HCT116 (cell line): ENCODE measurements around the gene ABHD2. TPM values are rescaled to one million over a fixed set of nuclear protein-coding genes. Genes with fewer than 3 reads are reported as not detected.

ENCODE experiments used
- ATAC-seq: fragments of 200-7000 bp; cut with Tn5 transposase; 2 replicates; pipeline ENCODE4 v1.9.1; 2020; ENCODE audit warnings: mild to moderate bottlenecking, moderate library complexity
- BruUV-seq: library from RNA; stranded (reverse); fragments of 400-500 nt; replicated peaks from 2 replicates; lab custom pipeline; 2021; lab: Mats Ljungman, UMichigan
- CTCF ChIA-PET: fragments of 300-600 bp; sonication (Branson Sonifier 250); formaldehyde crosslinking; loops from one replicate; lab custom pipeline; 2021; ENCODE audit warnings: antibody characterized with exemption; lab: Charles Lee
- POLR2A ChIA-PET: fragments of 300-600, 350-600 bp; sonication (Branson Sonifier 250); formaldehyde crosslinking; loops from one replicate; lab custom pipeline; 2021; ENCODE audit warnings: antibody characterized with exemption; lab: Charles Lee
- RAD21 ChIA-PET, 2 experiments: fragments of 300-600 bp; sonication (Branson Sonifier 250); formaldehyde crosslinking; loops; one replicate each; lab custom pipeline; 2023; ENCODE audit warnings: low total read pairs in 2 of 2; ENCODE audit not compliant: uncharacterized antibody in 2 of 2, unreplicated experiment in 2 of 2, low non-redundant PET in 1 of 2; lab: Charles Lee
- DNase-seq: peaks from one replicate; pipeline ENCODE4 v3.0.0-alpha.2; 2010; ENCODE audit warnings: low read depth, low spot score
- H2AFZ ChIP-seq: fragments of 200-600 bp; shearing (Covaris generic), sonication (generic); 2 replicates; pipeline ENCODE4 v1.6.1; 2017; ENCODE audit warnings: low read depth, mixed run types, mixed read lengths, antibody characterized with exemption, low read length; ENCODE audit not compliant: poor library complexity, severe bottlenecking
- H3K27ac ChIP-seq: 2 replicates; pipeline ENCODE4 v1.5.1; 2012; ENCODE audit warnings: low read depth, low read length
- H3K27me3 ChIP-seq: fragments of 200-600 bp; sonication (generic); 2 replicates; pipeline ENCODE4 v1.6.1; 2016; ENCODE audit warnings: mixed run types, low read length, mixed read lengths; ENCODE audit not compliant: insufficient read depth
- H3K36me3 ChIP-seq, 2 experiments: fragments of 200-500 bp in 1 of 2; fragments of 200-600 bp in 1 of 2; sonication (Bioruptor generic) in 1 of 2; sonication (generic) in 1 of 2; 2 replicates each; pipeline versions ENCODE4 v1.5.1 to v1.6.1; 2014 to 2016; ENCODE audit warnings: low read length in 2 of 2, inconsistent platforms in 1 of 2, mixed read lengths in 1 of 2, mixed run types in 1 of 2; ENCODE audit not compliant: insufficient read depth in 2 of 2, control insufficient read depth in 1 of 2
- H3K4me1 ChIP-seq, 2 experiments: fragments of 200-600 bp in 1 of 2; sonication (generic) in 1 of 2; 2 replicates each; pipeline versions ENCODE4 v1.5.1 to v1.6.1; 2012 to 2017; ENCODE audit warnings: low read length in 2 of 2, inconsistent platforms in 1 of 2, mild to moderate bottlenecking in 1 of 2, mixed read lengths in 1 of 2, mixed run types in 1 of 2, moderate library complexity in 1 of 2; ENCODE audit not compliant: insufficient read depth in 2 of 2, control insufficient read depth in 1 of 2
- H3K4me2 ChIP-seq: fragments of 200-600 bp; sonication (generic); 2 replicates; pipeline ENCODE4 v1.6.1; 2017; ENCODE audit warnings: mixed run types, low read length, mixed read lengths
- H3K4me3 ChIP-seq, 2 experiments: fragments of 200-600 bp in 1 of 2; sonication (generic) in 1 of 2; replicated peaks in 1 of 2; 2 replicates each; pipeline ENCODE4 v1.5.1; 2011 to 2016; ENCODE audit warnings: low read length in 2 of 2, control low read depth in 1 of 2, low read depth in 1 of 2, mild to moderate bottlenecking in 1 of 2, mixed read lengths in 1 of 2, mixed run types in 1 of 2
- H3K79me2 ChIP-seq: fragments of 200-600 bp; sonication (generic); 2 replicates; pipeline ENCODE4 v1.6.1; 2017; ENCODE audit warnings: mild to moderate bottlenecking, mixed run types, low read length, moderate library complexity, mixed read lengths; ENCODE audit not compliant: insufficient read depth
- H3K9ac ChIP-seq: fragments of 200-600 bp; sonication (generic); 2 replicates; pipeline ENCODE4 v1.6.1; 2016; ENCODE audit warnings: low read length, mixed read lengths
- H3K9me2 ChIP-seq: fragments of 200-600 bp; sonication (generic), shearing (Covaris generic); 2 replicates; pipeline ENCODE4 v1.6.1; 2017; ENCODE audit warnings: mixed run types, mild to moderate bottlenecking, moderate library complexity; ENCODE audit not compliant: insufficient read depth
- H3K9me3 ChIP-seq, 2 experiments: fragments of 200-500 bp in 1 of 2; fragments of 200-600 bp in 1 of 2; sonication (Bioruptor generic) in 1 of 2; sonication (generic) in 1 of 2; 2 replicates each; pipeline ENCODE4 v1.6.1; 2014 to 2017; ENCODE audit warnings: low read length in 2 of 2, mixed read lengths in 2 of 2, inconsistent platforms in 1 of 2, low read depth in 1 of 2, mild to moderate bottlenecking in 1 of 2, mixed run types in 1 of 2, moderate library complexity in 1 of 2; ENCODE audit not compliant: control insufficient read depth in 1 of 2, insufficient read depth in 1 of 2
- H4K20me1 ChIP-seq: fragments of 200-600 bp; sonication (generic), shearing (Covaris generic); 2 replicates; pipeline ENCODE4 v1.6.1; 2017; ENCODE audit warnings: mixed run types, mild to moderate bottlenecking, moderate library complexity; ENCODE audit not compliant: insufficient read depth
- ATF3 ChIP-seq: IDR thresholded peaks from 2 replicates; pipeline ENCODE4 v1.6.1; 2012
- CTCF ChIP-seq, 3 experiments: fragments of 200-600 bp in 1 of 3; sonication (generic) in 1 of 3; IDR thresholded peaks in 2 of 3; conservative IDR thresholded peaks in 1 of 3; 2 replicates each; pipeline ENCODE4 v1.5.1; 2012 to 2017; ENCODE audit warnings: low read depth in 2 of 3, low read length in 2 of 3, antibody characterized with exemption in 1 of 3, borderline replicate concordance in 1 of 3, control low read depth in 1 of 3, mild to moderate bottlenecking in 1 of 3, mixed read lengths in 1 of 3, mixed run types in 1 of 3, moderate library complexity in 1 of 3; ENCODE audit not compliant: insufficient read depth in 1 of 3
- EZH2phosphoT487 ChIP-seq: fragments of 200-600 bp; IDR thresholded peaks from 2 replicates; pipeline ENCODE4 v1.6.1; 2018; ENCODE audit warnings: antibody characterized with exemption, borderline replicate concordance
- JUND ChIP-seq: IDR thresholded peaks from 2 replicates; pipeline ENCODE4 v1.6.1; 2012
- POLR2A ChIP-seq: IDR thresholded peaks from 2 replicates; pipeline ENCODE4 v1.7.0; 2011; ENCODE audit warnings: borderline replicate concordance; ENCODE audit not compliant: insufficient read depth, insufficient read length; ENCODE audit errors: extremely low read depth
- RAD21 ChIP-seq: IDR thresholded peaks from 2 replicates; pipeline ENCODE4 v1.6.1; 2012; ENCODE audit warnings: low read depth, mild to moderate bottlenecking
- SIN3A ChIP-seq: IDR thresholded peaks from 2 replicates; pipeline ENCODE4 v1.6.1; 2012; ENCODE audit warnings: low read depth
- SRF ChIP-seq: IDR thresholded peaks from 2 replicates; pipeline ENCODE4 v1.6.1; 2012; ENCODE audit warnings: low read depth
- TCF7L2 ChIP-seq: IDR thresholded peaks from 2 replicates; pipeline ENCODE4 v1.7.0; 2011; ENCODE audit warnings: borderline replicate concordance, inconsistent platforms; ENCODE audit not compliant: insufficient read depth, insufficient read length; ENCODE audit errors: extremely low read depth
- ZBTB33 ChIP-seq: IDR thresholded peaks from 2 replicates; pipeline ENCODE4 v1.6.1; 2011; ENCODE audit warnings: mild to moderate bottlenecking, low read length, moderate library complexity; ENCODE audit not compliant: insufficient replicate concordance; ENCODE audit errors: extremely low read depth
- ZFX ChIP-seq: fragments of 450-650 bp; IDR thresholded peaks from 2 replicates; pipeline ENCODE4 v1.6.1; 2017
- ZNF274 ChIP-seq: fragments of 200-500 bp; sonication (Bioruptor generic); IDR thresholded peaks from 2 replicates; pipeline ENCODE4 v1.6.1; 2014; ENCODE audit warnings: mild to moderate bottlenecking, low read depth, low read length, inconsistent platforms
- intact Hi-C: fragments of 100-400 bp; cut with micrococcal nuclease; formaldehyde crosslinking; loops from 2 replicates; pipeline ENCODE4 v1.10.0; 2022
- total RNA-seq: library from RNA; stranded (reverse); gene quantifications from one replicate; pipeline ENCODE4 v1.2.1, GENCODE V29; 2021; ENCODE audit not compliant: unreplicated experiment

ABHD2 gene
- total RNA-seq, 1 experiment from 2014 or later: 40.8 TPM

- no peak for TF ChIP-seq CTCF (IDR thresholded peaks at IDR 0.05 in 2 of 3, conservative IDR thresholded peaks at IDR 0.05 in 1 of 3; ENCODE audit: borderline replicate concordance in 1 of 3, insufficient read depth in 1 of 3, low read depth in 2 of 3, low read length in 2 of 3)
- TF ChIP-seq EZH2phosphoT487: no peak
- TF ChIP-seq ATF3: no peak
- TF ChIP-seq, all 23 proteins: peak for 0
These were observed 117.8 kb downstream of the ABHD2 start (continued) for GRCh38 chr15:89205991-89206585.

GRCh38 chr15:89206908-89207331, 118.7 kb downstream of the ABHD2 start:
- TF ChIP-seq ZFX (no peak), POLR2A (no peak), ZNF274 (no peak), SRF (no peak), CTCF (IDR thresholded peaks at IDR 0.05 in 2 of 3, conservative IDR thresholded peaks at IDR 0.05 in 1 of 3; ENCODE audit: borderline replicate concordance in 1 of 3, insufficient read depth in 1 of 3, low read depth in 2 of 3, low read length in 2 of 3) (peak; percentile 89 to 99 (median 96)), SIN3A (no peak), RAD21 (peak; percentile 91), ZBTB33 (no peak), ATF3 (no peak), JUND (no peak), TCF7L2 (no peak)
- ChIA-PET POLR2A (interaction anchor here (0.7 to 1.5 kb wide), 3 partner anchors 37 to 146 kb away, joined by 3 to 6 read pairs (median 4); partner anchors contain the start of genes FANCI and POLG), CTCF (interaction anchor here (0.6 to 2.7 kb wide), 39 partner anchors 8 to 571 kb away, joined by 3 to 60 read pairs (median 5); partner anchors contain the start of genes FANCI, POLG and RLBP1), RAD21 (interaction anchor here (0.9 to 1.7 kb wide), 8 partner anchors 9 to 93 kb away, joined by 3 to 10 read pairs (median 4); partner anchors contain the start of gene FANCI (in 2 of the 2))
- Histone ChIP-seq H2AFZ (peak overlapping the region; percentile 84), H3K4me3 (peak overlapping the region; percentile 28 to 50), H3K4me1 (peaks cover 0 to 7% of the 10 kb centered on the region in 2 experiments; a peak in 2 of 4 replicates), H3K36me3 (no peaks in the 10 kb centered on the region), H3K9ac (0 out of 2 replicates have a peak overlapping the region, but pooled peaks have one; percentile 39), H3K79me2 (no peaks in the 10 kb centered on the region), H3K9me2 (no peaks in the 10 kb centered on the region), H3K4me2 (peak overlapping the region; percentile 82), H3K27ac (no peak overlapping the region), H3K27me3 (no peaks in the 10 kb centered on the region), H3K9me3 (no peaks in the 10 kb centered on the region), H4K20me1 (no peaks in the 10 kb centered on the region)
- ATAC-seq: peak; percentile 99
- BruUV-seq: no TSS peak
- intact Hi-C loops: loop anchor here (1.0 to 2.0 kb wide), 2 partner anchors 38 to 93 kb away; no protein-coding TSS in a partner anchor
- DNase-seq: peak; percentile 47
